GM12892 (cell line): ENCODE data around the gene PLEKHA8.

Source experiments
- POLR2A ChIP-seq: IDR thresholded peaks from 2 replicates; pipeline ENCODE4 v1.6.1; 2011; ENCODE audit warnings: low read depth, low read length, control low read depth
- POLR2AphosphoS5 ChIP-seq: IDR thresholded peaks from 2 replicates; pipeline ENCODE4 v1.6.1; 2011; ENCODE audit warnings: low read depth, low read length, control low read depth

DNA sequence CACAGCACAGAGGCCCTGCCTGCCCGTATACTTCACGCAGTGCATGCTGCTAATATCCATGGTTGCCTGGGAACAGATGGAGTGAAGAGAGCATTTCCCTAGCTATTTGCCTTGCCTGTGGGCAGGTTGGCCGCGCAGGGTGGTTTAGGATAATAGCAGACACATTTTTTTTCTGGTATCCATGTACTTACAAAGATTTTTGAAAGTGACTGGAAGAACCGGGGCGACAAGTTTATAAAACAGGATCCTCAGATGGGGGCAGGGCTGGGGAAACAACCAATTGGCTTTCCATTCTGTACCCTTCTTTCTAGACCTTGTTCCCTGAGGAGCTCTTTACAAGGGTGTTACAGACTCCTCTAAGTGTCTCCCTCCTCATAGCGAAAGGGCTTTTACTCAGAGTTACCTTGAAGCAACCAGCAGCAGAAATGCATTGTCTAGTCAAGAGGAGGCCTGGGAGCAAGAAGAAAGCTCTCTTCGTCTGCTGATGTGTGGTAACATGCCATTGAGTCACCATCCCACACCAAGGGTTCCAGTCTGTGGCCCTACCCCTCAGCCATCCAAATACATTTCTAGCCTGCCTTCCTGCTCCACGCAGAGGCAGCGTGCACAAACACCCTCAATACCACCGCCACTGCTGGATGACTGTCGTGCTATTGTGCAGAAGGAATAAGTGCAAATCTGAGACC, 138.1 kb downstream of the PLEKHA8 start:
- TF ChIP-seq POLR2A, result no peak
- TF ChIP-seq POLR2AphosphoS5, result no peak
